ENCODE results near the gene WIF1.

GRCh38 chr12:65086236-65086635, 34.9 kb downstream of the WIF1 start:
- TF ChIP-seq FOXM1 (IDR thresholded peaks at IDR 0.05; ENCODE audit: borderline replicate concordance) (no peak), TARDBP (IDR thresholded peaks at IDR 0.05) (no peak), HDGF (IDR thresholded peaks at IDR 0.05; ENCODE audit: borderline replicate concordance) (no peak), CTBP1 (IDR thresholded peaks at IDR 0.05; ENCODE audit: borderline replicate concordance) (no peak)

Measured in HEK293T (cell line).